Choroid plexus epithelial cell (primary cell): Measurements from ENCODE around the gene NFIC.
"Not testable (repeated sequence)": the region's sequence is repeated elsewhere in the genome, so short reads cannot be mapped to it uniquely, and the experiment has no call there.

Experiments
- DNase-seq: peaks from one replicate; pipeline ENCODE4 v3.0.0-alpha.2; 2010; ENCODE audit warnings: low read depth
- H3K4me3 ChIP-seq: 2 replicates; pipeline ENCODE4 v1.5.1; 2011; ENCODE audit warnings: low read depth, mild to moderate bottlenecking, control low read depth, low read length, moderate library complexity
- CTCF ChIP-seq: conservative IDR thresholded peaks from 2 replicates; pipeline ENCODE4 v1.5.1; 2011; ENCODE audit warnings: low read depth, mild to moderate bottlenecking, control low read depth, inconsistent platforms, low read length, moderate library complexity

NFIC gene

GRCh38 chr19:3448616-3449334, 82.4 kb downstream of the NFIC start:
- no peak for TF ChIP-seq CTCF
- no peak for DNase-seq
- H3K4me3 ChIP-seq, result no peak overlapping the region

GRCh38 chr19:3450796-3451411, 84.5 kb downstream of the NFIC start:
- peak; percentile 99 for DNase-seq

GRCh38 chr19:3451451-3451866, 85.1 kb downstream of the NFIC start:
- H3K4me3 ChIP-seq, result no peak overlapping the region
- no peak for DNase-seq
- TF ChIP-seq CTCF, result no peak

More at GRCh38 chr19:3450796-3451411, 84.5 kb downstream of the NFIC start:
- H3K4me3 ChIP-seq, result no peak overlapping the region
- TF ChIP-seq CTCF, result no peak

- DNase-seq, result no peak
- H3K4me3 ChIP-seq, result no peak overlapping the region
- no peak for TF ChIP-seq CTCF
These were observed 86.0 kb downstream of the NFIC start for GRCh38 chr19:3452171-3452941.

GRCh38 chr19:3452942-3453214, 86.5 kb downstream of the NFIC start:
- DNase-seq, H3K4me3 ChIP-seq: not testable (repeated sequence)

GRCh38 chr19:3453840-3454239, 87.5 kb downstream of the NFIC start:
- TF ChIP-seq CTCF, result no peak
- H3K4me3 ChIP-seq, result no peak overlapping the region
- DNase-seq, result no peak

GRCh38 chr19:3454656-3455392, 88.4 kb downstream of the NFIC start:
- no peak overlapping the region for H3K4me3 ChIP-seq
- no peak for DNase-seq
- TF ChIP-seq CTCF, result no peak
